BE2C (cell line): ENCODE results near the gene PLCB1.

Experiments
- DNase-seq: peaks from one replicate; pipeline ENCODE4 v3.0.0-alpha.2; 2020
- H3K27me3 ChIP-seq: fragments of 250-450 bp; sonication (Bioruptor Pico); 2 replicates; pipeline ENCODE4 v1.5.1; 2020; ENCODE audit warnings: mild to moderate bottlenecking
- H3K36me3 ChIP-seq: fragments of 250-450 bp; sonication (Bioruptor Pico); 2 replicates; pipeline ENCODE4 v1.5.1; 2020; ENCODE audit warnings: mild to moderate bottlenecking
- H3K4me1 ChIP-seq: fragments of 250-450 bp; sonication (Bioruptor Pico); 2 replicates; pipeline ENCODE4 v1.5.1; 2020
- H3K4me3 ChIP-seq: 2 replicates; pipeline ENCODE4 v1.5.1; 2011; ENCODE audit warnings: low read depth, low read length
- H3K9me3 ChIP-seq: fragments of 250-450 bp; sonication (Bioruptor Pico); 2 replicates; pipeline ENCODE4 v1.5.1; 2020
- TF ChIP-seq, protein P1 (sequence below): IDR thresholded peaks from 2 replicates; pipeline ENCODE4 v1.5.1; 2012; ENCODE audit warnings: mild to moderate bottlenecking, low read depth, low read length

The PLCB1 gene

DNA sequence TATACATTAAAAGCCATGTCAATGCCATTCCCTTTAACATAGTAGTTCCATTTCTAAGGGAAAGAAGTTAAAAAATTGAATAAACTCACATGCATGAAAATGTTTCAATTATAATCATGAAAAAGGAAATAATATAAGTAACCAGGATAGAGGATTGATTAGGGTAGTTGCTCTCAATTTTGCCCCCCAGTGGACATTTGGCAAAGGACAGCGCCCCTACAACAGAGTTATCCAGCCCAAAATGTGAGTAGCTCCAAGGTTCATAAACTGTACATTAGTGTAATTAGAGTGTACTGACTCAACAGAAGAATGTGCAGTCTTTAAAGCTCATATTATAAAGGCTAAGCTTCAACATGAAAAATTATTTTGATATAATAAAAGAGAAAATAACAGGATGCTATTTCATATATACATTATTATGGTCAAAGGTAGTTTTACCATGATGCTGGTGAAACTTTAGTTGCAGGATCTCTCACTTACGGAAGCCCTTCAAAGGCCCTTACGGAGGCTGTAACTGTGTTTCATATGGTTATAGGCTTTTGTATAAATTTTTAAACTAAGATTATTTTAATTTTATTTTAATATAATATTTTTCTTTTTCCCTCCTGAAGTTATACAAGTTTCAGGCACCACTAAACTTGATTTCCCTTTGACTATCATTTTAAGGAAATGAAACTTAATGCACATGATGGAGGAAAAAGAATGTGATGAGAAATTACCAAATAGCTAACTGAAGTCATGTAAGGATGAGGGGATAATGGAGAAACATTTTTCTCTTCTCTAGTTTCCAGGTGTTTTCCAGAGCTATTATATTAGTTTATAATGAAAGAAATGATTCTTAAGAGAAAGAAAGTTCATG is 403.6 kb downstream of the PLCB1 start:
- peak; percentile 39 for DNase-seq
- Histone ChIP-seq H3K27me3 (no peaks in the 10 kb centered on the region), H3K36me3 (no peaks in the 10 kb centered on the region), H3K4me1 (peaks cover 11% of the 10 kb centered on the region), H3K4me3 (no peak overlapping the region), H3K9me3 (no peaks in the 10 kb centered on the region; the same call in 1 of the 2 replicates)
- TF ChIP-seq, protein P1, sequence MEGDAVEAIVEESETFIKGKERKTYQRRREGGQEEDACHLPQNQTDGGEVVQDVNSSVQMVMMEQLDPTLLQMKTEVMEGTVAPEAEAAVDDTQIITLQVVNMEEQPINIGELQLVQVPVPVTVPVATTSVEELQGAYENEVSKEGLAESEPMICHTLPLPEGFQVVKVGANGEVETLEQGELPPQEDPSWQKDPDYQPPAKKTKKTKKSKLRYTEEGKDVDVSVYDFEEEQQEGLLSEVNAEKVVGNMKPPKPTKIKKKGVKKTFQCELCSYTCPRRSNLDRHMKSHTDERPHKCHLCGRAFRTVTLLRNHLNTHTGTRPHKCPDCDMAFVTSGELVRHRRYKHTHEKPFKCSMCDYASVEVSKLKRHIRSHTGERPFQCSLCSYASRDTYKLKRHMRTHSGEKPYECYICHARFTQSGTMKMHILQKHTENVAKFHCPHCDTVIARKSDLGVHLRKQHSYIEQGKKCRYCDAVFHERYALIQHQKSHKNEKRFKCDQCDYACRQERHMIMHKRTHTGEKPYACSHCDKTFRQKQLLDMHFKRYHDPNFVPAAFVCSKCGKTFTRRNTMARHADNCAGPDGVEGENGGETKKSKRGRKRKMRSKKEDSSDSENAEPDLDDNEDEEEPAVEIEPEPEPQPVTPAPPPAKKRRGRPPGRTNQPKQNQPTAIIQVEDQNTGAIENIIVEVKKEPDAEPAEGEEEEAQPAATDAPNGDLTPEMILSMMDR, result peak; percentile 82

GRCh38 chr20:8536262-8536618 is 404.2 kb downstream of the PLCB1 start:
- Histone ChIP-seq H3K4me3 (no peak overlapping the region), H3K27me3 (no peaks in the 10 kb centered on the region), H3K9me3 (no peaks in the 10 kb centered on the region; the same call in 1 of the 2 replicates), H3K36me3 (no peaks in the 10 kb centered on the region), H3K4me1 (peaks cover 12% of the 10 kb centered on the region)
- TF ChIP-seq, protein P1, result no peak
- no peak for DNase-seq

DNA sequence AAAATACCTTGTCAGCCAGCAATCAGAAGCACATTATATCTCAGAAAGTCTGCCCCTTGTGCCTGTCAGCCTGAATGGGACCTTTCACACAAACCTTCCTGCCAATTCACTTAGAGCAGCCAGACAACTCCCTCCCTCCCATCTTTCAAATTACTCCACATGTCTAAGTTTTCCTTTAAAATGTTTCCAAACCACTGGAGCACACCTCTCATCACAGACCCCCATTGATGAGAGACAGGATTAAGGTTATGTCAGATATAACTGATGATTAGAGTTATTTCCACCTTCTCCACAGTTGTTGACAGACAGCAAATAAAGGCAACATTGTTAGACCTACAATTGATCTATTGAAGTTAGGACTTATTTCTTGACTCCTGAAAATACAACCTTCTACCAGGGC is 408.4 kb downstream of the PLCB1 start:
- TF ChIP-seq, protein P1, result no peak
- Histone ChIP-seq H3K9me3 (no peaks in the 10 kb centered on the region), H3K27me3 (no peaks in the 10 kb centered on the region), H3K4me3 (no peak overlapping the region), H3K36me3 (no peaks in the 10 kb centered on the region), H3K4me1 (peaks cover 14% of the 10 kb centered on the region)
- DNase-seq, result no peak

DNA sequence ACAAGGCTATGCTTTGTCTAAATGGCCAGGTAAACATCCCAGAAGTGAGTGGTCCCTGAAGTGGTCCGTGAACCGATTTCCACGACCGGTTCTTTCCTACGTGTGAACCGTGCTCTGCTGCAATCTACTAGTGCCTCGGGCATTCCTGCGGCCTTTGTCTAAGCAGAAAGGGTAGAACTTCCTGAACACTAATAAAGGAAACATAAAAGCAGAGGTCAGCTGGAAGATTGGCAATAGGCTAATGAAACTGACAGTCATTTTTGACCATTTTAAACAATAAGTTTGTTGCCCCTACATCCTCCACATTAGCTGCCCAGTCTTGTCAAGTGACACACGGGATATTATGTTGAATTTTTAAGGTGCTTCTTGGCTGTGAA is 410.0 kb downstream of the PLCB1 start:
- peak overlapping the region; percentile 17; the same call in 1 of the 2 replicates for H3K4me3 ChIP-seq
- no peaks in the 10 kb centered on the region for H3K36me3 ChIP-seq
- no peaks in the 10 kb centered on the region for H3K27me3 ChIP-seq
- peaks cover 17% of the 10 kb centered on the region for H3K4me1 ChIP-seq
- H3K9me3 ChIP-seq, result no peaks in the 10 kb centered on the region
- TF ChIP-seq, protein P1, result no peak
- DNase-seq, result peak; percentile 35

GRCh38 chr20:8545212-8545611 is 413.1 kb downstream of the PLCB1 start:
- Histone ChIP-seq H3K36me3 (no peaks in the 10 kb centered on the region), H3K9me3 (no peaks in the 10 kb centered on the region), H3K4me1 (peaks cover 16% of the 10 kb centered on the region), H3K27me3 (no peaks in the 10 kb centered on the region), H3K4me3 (no peak overlapping the region)
- no peak for DNase-seq
- TF ChIP-seq, protein P1, result no peak

GRCh38 chr20:8547035-8547650 is 415.1 kb downstream of the PLCB1 start:
- no peaks in the 10 kb centered on the region for H3K36me3 ChIP-seq
- H3K4me1 ChIP-seq, result peaks cover 6% of the 10 kb centered on the region
- no peak for DNase-seq
- no peaks in the 10 kb centered on the region for H3K9me3 ChIP-seq
- H3K4me3 ChIP-seq, result no peak overlapping the region
- no peaks in the 10 kb centered on the region for H3K27me3 ChIP-seq
- TF ChIP-seq, protein P1, result no peak
